GM21390 (cell line): ENCODE results near the gene FAM3A.
"Not testable (repeated sequence)": the region's sequence is repeated elsewhere in the genome, so short reads cannot be mapped to it uniquely, and the experiment has no call there.

Experiments
- ATAC-seq: cut with Tn5 transposase; IDR thresholded peaks from one replicate; pipeline ENCODE4 v1.9.1; 2021; ENCODE audit not compliant: unreplicated experiment

Gene FAM3A

DNA sequence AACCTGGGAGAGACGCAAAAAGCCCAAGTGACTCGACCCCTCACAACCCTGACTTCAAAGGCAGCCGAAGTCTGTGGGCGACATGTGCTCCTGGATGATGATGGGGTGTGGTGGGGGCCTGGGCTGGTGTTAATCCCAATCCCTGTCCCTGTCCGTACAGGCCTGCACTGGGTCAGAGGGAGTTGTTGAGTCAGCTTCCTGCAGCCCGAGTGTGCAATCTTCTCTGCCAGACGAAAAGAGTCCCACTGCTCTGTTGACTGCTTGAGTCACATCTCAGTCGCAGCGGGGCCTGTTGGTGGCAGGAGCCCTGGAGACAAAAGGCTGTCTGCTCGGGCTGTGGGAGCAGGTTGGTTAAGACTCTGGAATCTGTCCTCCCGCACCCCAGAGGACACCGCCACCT, 10.3 kb downstream of the FAM3A start:
- no peak for ATAC-seq

- no peak for ATAC-seq
These were observed 13.0 kb downstream of the FAM3A start for GRCh38 chrX:154502989-154503388.

DNA sequence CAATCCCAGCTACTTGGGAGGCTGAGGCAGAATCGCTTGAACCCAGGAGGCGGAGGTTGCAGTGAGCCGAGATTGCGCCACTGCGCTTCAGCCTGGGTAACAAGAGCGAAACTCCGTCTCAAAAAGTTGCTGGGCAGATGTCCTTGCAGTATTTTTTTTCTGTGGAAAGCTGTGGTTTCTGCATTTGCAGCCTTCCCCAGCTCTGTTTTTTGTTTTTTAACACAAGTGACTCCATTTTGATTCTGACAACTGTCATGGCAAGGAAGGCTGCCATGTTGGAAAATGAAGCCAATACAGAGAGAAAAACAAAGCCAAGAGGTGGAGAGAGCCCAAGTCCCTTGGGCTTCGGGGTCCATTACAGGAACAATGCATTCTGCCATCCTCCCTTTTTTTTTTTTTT, 13.9 kb downstream of the FAM3A start:
- no peak for ATAC-seq

DNA sequence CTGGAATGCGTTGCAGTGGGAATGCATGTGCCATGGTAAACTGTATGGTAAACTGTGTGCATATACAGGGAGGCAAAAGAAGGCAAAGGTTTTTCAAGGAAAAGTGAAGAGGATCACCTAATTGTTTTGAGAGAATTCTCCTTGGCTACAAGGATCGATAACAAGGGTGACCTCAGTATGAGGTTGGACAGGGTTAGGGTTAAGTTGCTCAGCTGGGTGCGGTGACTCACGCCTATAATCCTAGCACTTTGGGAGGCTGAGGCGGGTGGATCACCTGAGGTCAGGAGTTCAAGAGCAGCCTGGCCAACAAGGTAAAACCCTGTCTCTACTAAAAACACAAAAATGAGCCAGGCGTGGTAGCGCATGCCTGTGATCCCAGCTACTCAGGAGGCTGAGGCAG, 14.6 kb downstream of the FAM3A start:
- ATAC-seq = not testable (repeated sequence)

GRCh38 chrX:154496591-154497137, 19.4 kb downstream of the FAM3A start:
- ATAC-seq = not testable (repeated sequence)

GRCh38 chrX:154495472-154495922, 20.5 kb downstream of the FAM3A start:
- ATAC-seq = no peak

- ATAC-seq = no peak
These were observed 21.3 kb downstream of the FAM3A start for GRCh38 chrX:154494715-154495114.

- peak; percentile 77 for ATAC-seq
These were observed 25.5 kb downstream of the FAM3A start, which contains the start of gene SLC10A3 for GRCh38 chrX:154490414-154491083. Gene SLC10A3 (minus strand): TSS chrX:154490629. CDS start chrX:154488940, 1,689 bp downstream.

GRCh38 chrX:154490021-154490413, 26.0 kb downstream of the FAM3A start:
- ATAC-seq = peak; percentile 15

- ATAC-seq = no peak
These were observed 26.9 kb downstream of the FAM3A start for GRCh38 chrX:154489182-154489581.

- no peak for ATAC-seq
These were observed 27.5 kb downstream of the FAM3A start for GRCh38 chrX:154488336-154489075.

- no peak for ATAC-seq
These were observed 28.3 kb downstream of the FAM3A start for GRCh38 chrX:154487518-154488290.

GRCh38 chrX:154486396-154487207, 29.4 kb downstream of the FAM3A start, which contains the start of gene UBL4A:
Gene UBL4A (minus strand): TSS chrX:154486615. CDS start chrX:154486584, 31 bp downstream.
- no peak for ATAC-seq

DNA sequence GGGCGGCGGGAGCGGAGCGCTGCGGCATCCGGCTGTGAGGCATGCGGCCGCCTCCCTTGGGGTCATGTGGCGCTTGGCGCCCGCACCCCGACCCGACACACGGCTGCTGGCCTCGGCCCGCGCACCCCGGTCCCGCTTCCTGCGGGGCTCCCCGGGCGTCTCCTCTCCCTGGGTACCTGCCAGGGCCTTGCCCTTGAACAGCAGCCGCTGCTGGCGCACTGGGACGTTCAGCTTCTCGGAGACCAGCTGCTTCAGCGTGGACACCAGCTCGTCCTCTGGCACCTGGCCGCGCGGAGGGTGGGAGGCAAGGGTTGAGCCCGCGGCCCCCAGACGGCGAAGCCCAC, 30.0 kb downstream of the FAM3A start:
- no peak for ATAC-seq

DNA sequence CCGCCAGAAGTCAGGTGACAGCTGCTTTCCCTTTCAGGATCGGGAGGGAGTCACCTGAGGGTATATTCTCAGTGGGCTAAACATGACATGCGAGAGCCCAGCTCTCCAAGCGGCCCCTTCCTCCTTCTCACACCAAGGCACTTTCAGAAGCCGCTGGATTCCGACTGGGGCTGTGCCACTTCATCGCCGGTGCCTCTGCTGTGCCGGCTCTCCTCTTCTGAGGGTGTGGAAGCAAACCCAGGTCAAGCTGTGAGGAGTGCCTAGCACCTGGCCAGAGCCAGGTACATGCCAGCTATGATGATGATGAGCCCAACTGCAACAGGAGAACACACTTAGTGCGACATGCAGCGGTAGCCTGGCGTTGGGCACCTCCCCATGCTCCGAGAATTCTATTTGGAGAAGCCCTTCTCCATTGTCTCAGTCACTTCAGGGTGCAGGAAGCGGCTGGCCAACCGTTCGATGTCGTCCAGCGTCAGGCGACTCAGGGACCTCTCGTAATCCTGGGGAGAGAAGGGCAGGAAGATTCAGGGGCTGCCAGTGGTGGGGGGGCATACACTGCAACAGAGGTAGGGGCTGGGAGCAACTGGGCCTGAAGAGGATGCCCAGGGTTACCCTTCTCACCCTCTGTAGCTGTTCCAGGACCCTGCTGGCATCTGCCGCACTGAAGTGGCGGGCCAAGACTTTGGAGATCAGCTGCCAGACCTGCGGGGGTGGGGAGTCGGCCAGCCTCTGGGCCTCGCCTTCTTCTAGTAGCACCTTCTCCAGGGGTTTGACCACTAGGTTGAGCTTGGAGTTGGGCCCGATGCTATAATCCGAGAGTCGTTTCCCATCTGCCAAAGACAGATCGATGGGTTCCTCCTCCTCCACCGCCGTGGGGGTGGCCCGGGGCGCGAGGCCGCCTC, 30.6 kb downstream of the FAM3A start:
- no peak for ATAC-seq

DNA sequence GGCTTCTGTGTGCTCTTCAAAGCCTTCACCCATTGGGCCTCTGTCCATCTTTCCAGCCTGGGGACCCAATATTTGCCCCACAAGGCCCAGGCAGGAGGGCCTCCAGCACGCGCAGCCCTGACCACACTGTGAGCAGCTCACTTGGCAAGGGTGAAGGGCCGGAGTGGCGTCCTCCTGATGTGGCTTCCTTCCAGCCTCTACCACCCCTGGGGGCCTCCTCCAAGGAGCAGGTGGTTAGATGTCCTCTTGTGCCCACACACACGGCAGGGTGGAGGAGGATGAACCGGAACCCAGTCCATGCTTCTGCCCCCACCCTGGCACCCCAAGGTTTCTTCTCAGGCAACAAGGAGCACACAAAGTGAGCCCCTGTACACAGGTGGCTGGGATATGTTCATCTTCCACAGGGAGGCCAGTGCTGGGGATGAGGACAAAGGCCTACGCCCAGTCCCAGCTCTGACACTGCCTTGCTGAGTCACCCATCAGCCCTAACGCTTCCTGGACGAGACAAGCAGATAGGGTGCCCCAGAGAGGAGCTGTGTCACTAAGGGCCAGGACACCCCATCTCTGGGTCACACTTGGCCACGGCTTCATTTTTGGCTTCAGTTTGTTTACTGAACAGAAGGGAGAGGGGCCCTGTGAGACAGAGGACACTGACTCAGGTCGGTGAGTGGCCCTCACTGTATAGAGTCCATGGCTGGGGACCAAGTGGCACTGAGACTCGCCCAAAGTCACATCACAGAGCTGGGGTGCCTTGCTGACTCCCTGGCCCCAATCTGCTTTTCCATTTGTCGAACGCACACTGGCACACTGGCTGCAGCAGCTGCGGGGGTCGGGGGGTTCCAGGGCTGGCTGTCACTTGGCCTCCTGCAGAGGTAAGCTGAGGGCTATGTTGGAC, 31.5 kb downstream of the FAM3A start:
- no peak for ATAC-seq

- no peak for ATAC-seq
These were observed 32.7 kb downstream of the FAM3A start for GRCh38 chrX:154483325-154483724.

DNA sequence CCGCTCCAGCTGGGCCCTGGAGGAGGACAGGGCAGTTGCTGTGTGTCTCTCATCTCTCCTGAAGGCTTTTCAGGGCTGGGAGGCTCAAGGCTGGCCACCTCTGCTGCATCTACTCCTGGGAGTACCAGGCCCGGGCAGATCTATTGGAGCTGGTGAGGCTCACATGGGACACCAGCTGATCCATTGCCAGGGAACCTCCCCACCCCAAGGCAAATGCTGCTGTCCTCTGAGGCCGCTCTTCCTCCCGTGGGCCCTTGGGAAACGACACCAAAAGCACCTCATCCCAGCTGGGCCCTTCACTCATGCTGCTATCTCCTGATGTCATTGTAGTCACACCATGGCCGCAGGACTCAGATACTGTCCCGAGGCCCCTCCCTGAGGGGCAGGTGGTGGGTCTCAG, 33.2 kb downstream of the FAM3A start:
- ATAC-seq = no peak
